ENCODE measurements around the gene PIK3C2B.

Gene PIK3C2B

GRCh38 chr1:204532832-204533231 is 38.2 kb upstream of the PIK3C2B start:
- Histone ChIP-seq H3K4me1 (ENCODE audit: control insufficient read depth, insufficient read depth, low read depth, low read length) (no peaks in the 10 kb centered on the region), H2BK12ac (ENCODE audit: low read length in 2 of 2) (no peak overlapping the region), H3K23ac (ENCODE audit: low read length in 2 of 2) (no peak overlapping the region), H3K27ac (ENCODE audit: low read length, poor library complexity, severe bottlenecking) (no peak overlapping the region), H3K36me3 (ENCODE audit: control insufficient read depth in 1 of 2, insufficient read depth in 2 of 2, low read depth in 1 of 2, low read length in 2 of 2) (peaks cover 36 to 93% of the 10 kb centered on the region in 2 experiments), H4K8ac (ENCODE audit: low read length) (no peak overlapping the region), H3K27me3 (ENCODE audit: control insufficient read depth in 1 of 2, insufficient read depth in 1 of 2, low read length in 2 of 2) (no peaks in the 10 kb centered on the region), H3K14ac (ENCODE audit: low read length in 2 of 2) (no peak overlapping the region), H3K4me3 (ENCODE audit: insufficient read depth in 1 of 2, low read depth in 1 of 2, low read length in 2 of 2) (no peak overlapping the region), H3K18ac (ENCODE audit: low read depth in 1 of 2, low read length in 2 of 2) (no peak overlapping the region), H2BK120ac (ENCODE audit: low read depth, low read length) (no peak overlapping the region), H2BK15ac (ENCODE audit: low read depth, poor library complexity, severe bottlenecking) (no peak overlapping the region), H4K91ac (ENCODE audit: low read length) (no peak overlapping the region), H2AK5ac (ENCODE audit: low read length, severe bottlenecking) (no peak overlapping the region), H3K79me1 (replicated peaks; ENCODE audit: low read length, poor library complexity, severe bottlenecking) (peaks cover 31% of the 10 kb centered on the region), H2BK5ac (ENCODE audit: low read depth, low read length, poor library complexity, severe bottlenecking) (no peak overlapping the region), H3K9ac (ENCODE audit: low read length) (no peak overlapping the region), H3K4me2 (ENCODE audit: low read length, poor library complexity, severe bottlenecking) (no peak overlapping the region), H3K9me3 (ENCODE audit: control insufficient read depth, low read length) (no peaks in the 10 kb centered on the region), H2AFZ (ENCODE audit: low read depth, low read length) (no peak overlapping the region), H3K4ac (ENCODE audit: low read depth in 1 of 2, low read length in 2 of 2) (no peak overlapping the region)
- no peak for DNase-seq

GRCh38 chr1:204530932-204531331 is 36.3 kb upstream of the PIK3C2B start:
- H4K91ac ChIP-seq (ENCODE audit: low read length): no peak overlapping the region
- H3K27ac ChIP-seq (ENCODE audit: low read length, poor library complexity, severe bottlenecking): no peak overlapping the region
- H3K4me1 ChIP-seq (ENCODE audit: control insufficient read depth, insufficient read depth, low read depth, low read length): no peaks in the 10 kb centered on the region
- H3K9ac ChIP-seq (ENCODE audit: low read length): no peak overlapping the region
- H3K4ac ChIP-seq (ENCODE audit: low read depth in 1 of 2, low read length in 2 of 2): no peak overlapping the region
- H3K14ac ChIP-seq (ENCODE audit: low read length in 2 of 2): no peak overlapping the region
- H3K9me3 ChIP-seq (ENCODE audit: control insufficient read depth, low read length): no peaks in the 10 kb centered on the region
- no peak overlapping the region for H2BK5ac ChIP-seq (ENCODE audit: low read depth, low read length, poor library complexity, severe bottlenecking)
- H3K27me3 ChIP-seq (ENCODE audit: control insufficient read depth in 1 of 2, insufficient read depth in 1 of 2, low read length in 2 of 2): no peaks in the 10 kb centered on the region
- H2AFZ ChIP-seq (ENCODE audit: low read depth, low read length): no peak overlapping the region
- no CpG with 5 or more reads among the region's 1 CpG for WGBS
- peaks cover 39 to 92% of the 10 kb centered on the region in 2 experiments for H3K36me3 ChIP-seq (ENCODE audit: control insufficient read depth in 1 of 2, insufficient read depth in 2 of 2, low read depth in 1 of 2, low read length in 2 of 2)
- no peak for DNase-seq
- peaks cover 28% of the 10 kb centered on the region for H3K79me1 ChIP-seq (replicated peaks; ENCODE audit: low read length, poor library complexity, severe bottlenecking)
- H2BK120ac ChIP-seq (ENCODE audit: low read depth, low read length): no peak overlapping the region
- H3K23ac ChIP-seq (ENCODE audit: low read length in 2 of 2): no peak overlapping the region
- no peak overlapping the region for H2AK5ac ChIP-seq (ENCODE audit: low read length, severe bottlenecking)
- H4K8ac ChIP-seq (ENCODE audit: low read length): no peak overlapping the region
- H2BK12ac ChIP-seq (ENCODE audit: low read length in 2 of 2): no peak overlapping the region
- H2BK15ac ChIP-seq (ENCODE audit: low read depth, poor library complexity, severe bottlenecking): no peak overlapping the region
- no peak overlapping the region for H3K4me2 ChIP-seq (ENCODE audit: low read length, poor library complexity, severe bottlenecking)
- H3K18ac ChIP-seq (ENCODE audit: low read depth in 1 of 2, low read length in 2 of 2): no peak overlapping the region
- no peak overlapping the region for H3K4me3 ChIP-seq (ENCODE audit: insufficient read depth in 1 of 2, low read depth in 1 of 2, low read length in 2 of 2)

- no peak overlapping the region for H2BK120ac ChIP-seq (ENCODE audit: low read depth, low read length)
- H3K4me1 ChIP-seq (ENCODE audit: control insufficient read depth, insufficient read depth, low read depth, low read length): no peaks in the 10 kb centered on the region
- no peak overlapping the region for H4K91ac ChIP-seq (ENCODE audit: low read length)
- 98% methylated on average over 6 of the region's 7 CpGs for WGBS
- H2BK15ac ChIP-seq (ENCODE audit: low read depth, poor library complexity, severe bottlenecking): no peak overlapping the region
- DNase-seq: no peak
- H3K4me2 ChIP-seq (ENCODE audit: low read length, poor library complexity, severe bottlenecking): no peak overlapping the region
- no peak overlapping the region for H2AK5ac ChIP-seq (ENCODE audit: low read length, severe bottlenecking)
- H2AFZ ChIP-seq (ENCODE audit: low read depth, low read length): no peak overlapping the region
- no peak overlapping the region for H3K4ac ChIP-seq (ENCODE audit: low read depth in 1 of 2, low read length in 2 of 2)
- H3K36me3 ChIP-seq (ENCODE audit: control insufficient read depth in 1 of 2, insufficient read depth in 2 of 2, low read depth in 1 of 2, low read length in 2 of 2): peaks cover 35 to 95% of the 10 kb centered on the region in 2 experiments
- no peak overlapping the region for H3K14ac ChIP-seq (ENCODE audit: low read length in 2 of 2)
- no peaks in the 10 kb centered on the region for H3K27me3 ChIP-seq (ENCODE audit: control insufficient read depth in 1 of 2, insufficient read depth in 1 of 2, low read length in 2 of 2)
- H2BK12ac ChIP-seq (ENCODE audit: low read length in 2 of 2): no peak overlapping the region
- H3K79me1 ChIP-seq (replicated peaks; ENCODE audit: low read length, poor library complexity, severe bottlenecking): peaks cover 27% of the 10 kb centered on the region
- H3K23ac ChIP-seq (ENCODE audit: low read length in 2 of 2): no peak overlapping the region
- no peak overlapping the region for H3K4me3 ChIP-seq (ENCODE audit: insufficient read depth in 1 of 2, low read depth in 1 of 2, low read length in 2 of 2)
- no peak overlapping the region for H3K9ac ChIP-seq (ENCODE audit: low read length)
- H2BK5ac ChIP-seq (ENCODE audit: low read depth, low read length, poor library complexity, severe bottlenecking): no peak overlapping the region
- H3K27ac ChIP-seq (ENCODE audit: low read length, poor library complexity, severe bottlenecking): no peak overlapping the region
- no peak overlapping the region for H4K8ac ChIP-seq (ENCODE audit: low read length)
- H3K9me3 ChIP-seq (ENCODE audit: control insufficient read depth, low read length): no peaks in the 10 kb centered on the region
- H3K18ac ChIP-seq (ENCODE audit: low read depth in 1 of 2, low read length in 2 of 2): no peak overlapping the region
Observed at GRCh38 chr1:204529371-204529895, 34.8 kb upstream of the PIK3C2B start.

- Histone ChIP-seq H3K9me3 (ENCODE audit: control insufficient read depth, low read length) (peaks cover 5% of the 10 kb centered on the region), H3K4me1 (ENCODE audit: control insufficient read depth, insufficient read depth, low read depth, low read length) (no peaks in the 10 kb centered on the region), H3K4ac (ENCODE audit: low read depth in 1 of 2, low read length in 2 of 2) (no peak overlapping the region), H3K36me3 (ENCODE audit: control insufficient read depth in 1 of 2, insufficient read depth in 2 of 2, low read depth in 1 of 2, low read length in 2 of 2) (peaks cover 33 to 93% of the 10 kb centered on the region in 2 experiments), H3K27ac (ENCODE audit: low read length, poor library complexity, severe bottlenecking) (no peak overlapping the region), H3K4me3 (ENCODE audit: insufficient read depth in 1 of 2, low read depth in 1 of 2, low read length in 2 of 2) (no peak overlapping the region), H2AK5ac (ENCODE audit: low read length, severe bottlenecking) (no peak overlapping the region), H2BK15ac (ENCODE audit: low read depth, poor library complexity, severe bottlenecking) (no peak overlapping the region), H2AFZ (ENCODE audit: low read depth, low read length) (no peak overlapping the region), H3K4me2 (ENCODE audit: low read length, poor library complexity, severe bottlenecking) (no peak overlapping the region), H3K23ac (ENCODE audit: low read length in 2 of 2) (no peak overlapping the region), H3K79me1 (replicated peaks; ENCODE audit: low read length, poor library complexity, severe bottlenecking) (peaks cover 28% of the 10 kb centered on the region), H2BK5ac (ENCODE audit: low read depth, low read length, poor library complexity, severe bottlenecking) (no peak overlapping the region), H3K9ac (ENCODE audit: low read length) (no peak overlapping the region), H3K27me3 (ENCODE audit: control insufficient read depth in 1 of 2, insufficient read depth in 1 of 2, low read length in 2 of 2) (no peaks in the 10 kb centered on the region), H3K18ac (ENCODE audit: low read depth in 1 of 2, low read length in 2 of 2) (no peak overlapping the region), H2BK120ac (ENCODE audit: low read depth, low read length) (no peak overlapping the region), H4K91ac (ENCODE audit: low read length) (no peak overlapping the region), H2BK12ac (ENCODE audit: low read length in 2 of 2) (no peak overlapping the region), H4K8ac (ENCODE audit: low read length) (no peak overlapping the region), H3K14ac (ENCODE audit: low read length in 2 of 2) (no peak overlapping the region)
- WGBS: 97% methylated on average over 8 of the region's 8 CpGs
- no peak for DNase-seq
Observed at GRCh38 chr1:204528677-204529076, 34.1 kb upstream of the PIK3C2B start.
